ENCODE data around the gene MEPE.

GRCh38 chr4:87851332-87851731 is 18.6 kb downstream of the MEPE start:
- no peak for TF ChIP-seq ZFP30 (CRISPR knock-in tag; IDR thresholded peaks at IDR 0.05)
- no peak for TF ChIP-seq ARNTL (CRISPR knock-in tag; IDR thresholded peaks at IDR 0.05; ENCODE audit: borderline replicate concordance, low read depth)
- TF ChIP-seq CSRNP3 (CRISPR knock-in tag; IDR thresholded peaks at IDR 0.05): no peak
- no peak for TF ChIP-seq OSR1 (CRISPR knock-in tag; IDR thresholded peaks at IDR 0.05)
- TF ChIP-seq ZC3H10 (CRISPR knock-in tag; IDR thresholded peaks at IDR 0.05): no peak
